Cardiac fibroblast (primary cell): Measurements from ENCODE around the gene HMGCS1.
A peak's percentile ranks its signal among the peaks of the same experiment; 100 is the strongest.

ENCODE experiments used
- DNase-seq, 2 donors: peaks; one replicate each; pipeline versions ENCODE4 v3.0.0 to v3.0.0-alpha.2; 2010; ENCODE audit warnings: low read depth in 2 of 2
- H3K4me3 ChIP-seq, 2 donors: replicated peaks in 1 of 2; 1 replicate in 1 of 2; 2 replicates in 1 of 2; pipeline ENCODE4 v1.5.1; 2011; ENCODE audit warnings: low read depth in 2 of 2, low read length in 2 of 2, mild to moderate bottlenecking in 2 of 2, moderate library complexity in 1 of 2
- CTCF ChIP-seq: IDR thresholded peaks from one replicate; pipeline ENCODE4 v1.5.1; 2011; ENCODE audit warnings: low read depth, mild to moderate bottlenecking, low read length, inconsistent platforms

HMGCS1 gene

DNA sequence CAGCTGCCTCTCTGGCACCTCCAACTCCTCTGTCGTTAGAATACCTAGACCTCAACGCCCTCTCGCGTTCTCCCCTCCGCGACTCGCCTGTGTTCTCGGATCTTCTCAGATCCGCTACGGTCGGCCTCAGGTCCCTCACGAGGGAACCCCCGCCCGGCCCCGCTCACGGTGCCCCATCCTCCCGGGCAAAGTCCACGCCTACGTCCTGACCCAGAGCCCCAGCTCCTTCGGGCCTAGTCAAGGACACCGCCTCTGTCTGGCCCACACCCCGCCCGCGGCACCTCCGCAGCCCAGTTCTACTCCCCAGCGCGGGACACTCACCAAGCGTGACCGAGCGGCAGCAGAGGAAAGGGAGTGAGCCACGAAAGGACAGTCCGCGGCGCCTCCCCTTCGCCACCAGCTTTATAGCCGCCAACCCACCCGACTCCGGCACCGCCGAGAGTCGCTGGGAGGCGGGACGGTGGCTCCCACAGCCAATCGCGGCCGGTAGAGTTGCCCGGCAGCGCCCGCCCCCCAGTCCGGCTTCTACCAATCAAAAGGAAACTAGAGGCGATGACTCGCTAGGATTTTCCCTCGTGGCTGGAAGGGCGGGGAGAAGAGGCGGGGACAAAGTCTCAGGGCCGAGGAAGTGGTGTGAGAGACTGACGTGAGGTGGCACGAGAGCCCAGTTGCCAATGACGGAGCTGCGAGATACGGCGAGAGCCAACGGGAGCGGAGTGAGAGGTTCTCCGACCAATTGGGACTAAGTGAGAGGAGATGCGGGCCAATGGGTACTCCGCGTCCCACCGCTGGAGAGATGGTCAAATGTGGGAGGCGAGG, at the start of gene HMGCS1:
HMGCS1 (minus strand) TSS at position 378 of the 819 bp plus-strand sequence. CDS start 14,447 bp downstream, outside the sequence.
- TF ChIP-seq CTCF = peak; percentile 5
- DNase-seq = peak; percentile 100
- H3K4me3 ChIP-seq = peak within 1 kb of the TSS; percentile 94 to 97

DNA sequence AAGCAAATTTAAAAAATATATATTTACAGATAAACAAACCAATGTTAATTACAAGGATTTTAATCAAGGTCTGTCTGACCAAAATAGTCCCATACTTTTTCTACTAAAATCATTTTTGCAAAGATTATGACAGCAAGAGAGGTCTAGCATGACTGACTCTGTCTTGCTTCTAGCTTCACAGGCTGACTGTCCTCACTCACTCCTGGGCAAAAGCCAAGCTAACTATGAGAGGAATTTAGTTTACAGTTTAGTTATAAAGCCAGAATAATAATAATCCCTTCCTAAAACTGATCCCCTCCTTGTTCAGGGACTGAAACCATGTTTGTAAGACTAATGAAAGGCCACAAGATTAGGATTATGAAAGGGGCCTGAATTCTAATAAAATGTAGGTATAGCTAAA, 45.5 kb upstream of the HMGCS1 start:
- H3K4me3 ChIP-seq = no peak overlapping the region
- TF ChIP-seq CTCF = no peak
- DNase-seq = no peak

DNA sequence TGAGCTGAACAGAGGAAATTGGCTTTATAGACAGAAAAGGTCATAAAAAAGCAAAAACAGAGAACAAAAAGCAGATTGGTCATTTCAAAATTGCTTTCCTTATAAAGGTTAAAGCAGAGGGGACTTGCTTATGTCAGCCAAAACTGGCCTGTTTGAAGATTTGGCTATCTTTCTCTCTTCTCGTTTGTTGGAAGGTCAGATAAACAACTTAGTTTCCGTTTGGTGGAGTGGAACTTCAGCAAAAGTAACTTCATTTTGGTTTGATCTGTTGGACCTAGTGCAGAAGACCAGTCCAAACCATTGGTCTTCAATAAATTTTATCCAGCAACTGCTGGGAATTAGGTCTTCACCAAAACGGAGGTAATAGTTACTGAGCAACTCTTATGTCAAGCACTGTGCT, 45.1 kb upstream of the HMGCS1 start:
- TF ChIP-seq CTCF = no peak
- no peak for DNase-seq
- H3K4me3 ChIP-seq = no peak overlapping the region

GRCh38 chr5:43357878-43358281, 44.7 kb upstream of the HMGCS1 start:
- no peak overlapping the region for H3K4me3 ChIP-seq
- TF ChIP-seq CTCF = no peak
- no peak for DNase-seq

DNA sequence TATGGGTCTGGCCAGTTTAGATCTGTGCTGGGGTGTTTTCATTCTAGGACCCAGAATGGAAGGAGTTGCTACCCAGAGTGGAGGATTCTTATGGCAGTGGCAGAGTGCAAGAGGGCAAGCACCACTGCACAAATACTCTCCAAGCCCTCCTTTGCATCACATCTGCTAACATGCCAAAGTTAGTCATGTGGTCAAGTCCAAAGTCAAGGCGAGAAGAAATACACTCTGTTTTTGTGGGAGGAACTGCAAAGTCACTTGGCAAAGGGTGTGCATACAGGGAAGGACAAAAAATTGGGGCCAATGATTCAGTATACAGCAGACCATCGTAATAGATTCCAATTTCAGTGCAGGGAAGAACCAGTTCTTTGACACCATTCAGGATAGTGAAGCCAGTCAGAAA, 43.9 kb upstream of the HMGCS1 start:
- no peak for DNase-seq
- no peak for TF ChIP-seq CTCF
- H3K4me3 ChIP-seq = no peak overlapping the region

DNA sequence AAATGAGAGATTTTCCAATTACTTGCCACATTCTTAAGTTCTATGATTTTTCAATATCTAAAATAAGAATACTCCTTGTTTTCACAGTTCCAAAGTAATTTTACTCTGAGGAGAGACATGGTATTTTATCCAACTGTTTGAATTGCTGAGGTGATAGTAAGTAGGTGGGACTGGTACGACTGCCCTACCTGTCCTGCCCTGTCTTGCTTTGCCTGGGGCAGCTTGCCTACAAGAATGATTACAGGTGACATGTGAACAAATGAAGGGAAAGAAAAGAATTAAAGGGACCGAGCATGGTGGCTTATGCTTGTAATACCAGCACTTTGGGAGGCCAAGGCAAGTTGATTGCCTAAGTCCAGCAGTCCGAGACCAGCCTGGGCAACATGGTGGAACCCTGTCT, 41.6 kb upstream of the HMGCS1 start:
- no peak overlapping the region for H3K4me3 ChIP-seq
- TF ChIP-seq CTCF = no peak
- DNase-seq = no peak
